Activated CD8-positive, alpha-beta memory T cell treated with anti-CD3 and anti-CD28 coated beads, Interleukin-2, amount 50 U/mL, for 48 hours (primary cell): ENCODE results near the gene RASL10A.

Source experiments
- DNase-seq: peaks from one replicate; pipeline ENCODE4 v3.0.0-alpha.2; 2020

The RASL10A gene

GRCh38 chr22:29267858-29268510 is 47.5 kb downstream of the RASL10A start, which contains the start of the genes EWSR1 and RHBDD3:
Gene EWSR1 (plus strand): TSS chr22:29268268. CDS start chr22:29268337, 69 bp downstream.
Gene RHBDD3 (minus strand): TSS chr22:29267981. CDS start chr22:29265626, 2,355 bp downstream.
- peak; percentile 100 for DNase-seq

DNA sequence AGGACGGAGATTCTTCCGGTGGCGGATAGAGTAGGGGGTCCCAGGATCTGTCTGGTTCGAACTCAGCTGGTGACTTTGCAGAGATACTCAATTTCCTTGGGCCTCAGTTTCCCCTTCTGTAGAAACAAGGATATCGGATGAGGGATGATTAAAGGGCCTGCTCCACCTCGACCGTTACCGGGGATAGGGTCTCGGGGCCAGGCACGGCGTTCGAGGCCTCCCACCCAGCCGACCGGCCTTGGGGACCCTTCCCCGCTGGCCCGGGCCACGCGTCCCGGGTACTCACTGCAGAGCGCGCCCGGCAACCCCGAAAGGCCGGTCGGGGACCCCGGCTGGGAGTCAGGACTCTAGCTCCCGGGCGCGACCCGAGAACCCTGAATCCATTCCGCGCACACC is 48.0 kb downstream of the RASL10A start:
- DNase-seq, result no peak

DNA sequence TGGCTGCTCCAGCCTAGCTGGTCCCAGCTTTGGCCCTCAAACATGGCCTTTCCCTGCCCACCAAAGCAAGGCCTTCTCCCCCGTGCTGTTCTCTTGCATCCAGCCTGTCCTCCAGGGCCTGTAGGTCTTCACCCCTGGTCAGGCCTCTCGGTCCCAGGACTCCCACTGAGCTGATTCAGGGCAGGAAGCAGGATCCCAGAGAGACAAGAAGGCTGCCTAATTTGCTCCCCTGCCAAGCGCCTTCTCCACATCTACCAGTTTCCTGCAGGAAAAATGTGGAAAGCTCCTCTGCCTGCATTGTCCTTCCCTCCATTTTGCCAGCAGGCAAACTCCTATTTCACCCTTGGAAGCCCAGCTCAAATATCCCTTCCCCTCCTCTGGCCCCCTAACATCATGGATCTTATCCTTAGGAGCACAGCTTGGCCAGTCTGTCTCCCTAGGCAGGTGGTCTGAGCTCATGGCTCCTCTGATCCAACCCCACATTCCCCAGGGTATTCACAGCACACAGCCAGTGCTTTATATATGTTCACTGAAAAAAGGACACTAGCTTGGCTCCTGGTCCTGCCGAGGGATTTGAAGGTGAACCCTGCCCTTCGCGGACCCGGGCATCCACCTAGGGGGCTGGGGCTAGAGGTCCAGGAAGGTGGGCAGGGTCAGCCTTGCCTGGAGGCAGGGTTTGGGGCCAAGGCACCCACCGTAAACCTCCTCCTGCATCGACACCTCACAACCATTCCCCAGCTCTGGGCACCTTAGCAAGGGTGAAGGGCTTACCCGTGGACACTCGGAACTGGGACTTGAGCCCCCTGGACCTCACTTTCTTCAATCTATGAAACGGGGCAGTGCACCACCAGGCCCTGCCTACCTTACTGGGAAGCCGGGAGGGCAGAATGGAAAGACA is 48.7 kb downstream of the RASL10A start:
- peak; percentile 64 for DNase-seq

- no peak for DNase-seq
Measured at GRCh38 chr22:29265929-29266328, 49.6 kb downstream of the RASL10A start.

DNA sequence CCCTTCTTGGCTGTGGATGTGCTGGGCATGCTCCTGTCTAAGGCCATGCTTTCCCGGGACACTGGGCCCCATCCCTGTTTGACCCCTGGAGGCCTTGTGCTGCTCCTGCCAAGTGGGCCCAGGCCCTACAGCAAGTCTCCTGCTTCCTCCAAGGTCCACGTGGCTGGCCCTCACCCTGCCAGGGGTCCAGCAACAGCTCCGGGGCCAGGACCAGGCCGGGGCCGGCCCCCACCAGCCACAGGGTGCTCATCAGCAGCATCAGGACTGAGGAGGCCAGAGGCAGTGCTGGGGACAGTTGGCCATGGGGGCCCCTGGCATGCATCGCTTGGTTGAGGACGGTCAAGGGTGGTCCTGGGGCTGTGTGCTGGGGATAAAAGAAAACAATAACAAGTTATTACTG is 50.2 kb downstream of the RASL10A start:
- no peak for DNase-seq

- DNase-seq, result no peak
Measured at GRCh38 chr22:29263791-29264276, 51.7 kb downstream of the RASL10A start.
